Measurements from ENCODE around the gene GLIPR2. TPM values are rescaled to one million over a fixed set of nuclear protein-coding genes. Genes with fewer than 3 reads are reported as not detected.
"Not testable (repeated sequence)": the region's sequence is repeated elsewhere in the genome, so short reads cannot be mapped to it uniquely, and the experiment has no call there.

Gene GLIPR2, protein sequence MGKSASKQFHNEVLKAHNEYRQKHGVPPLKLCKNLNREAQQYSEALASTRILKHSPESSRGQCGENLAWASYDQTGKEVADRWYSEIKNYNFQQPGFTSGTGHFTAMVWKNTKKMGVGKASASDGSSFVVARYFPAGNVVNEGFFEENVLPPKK
- polyA plus RNA-seq (2012; ENCODE audit: insufficient read depth, insufficient read length, low read depth), result 15.8 TPM

DNA sequence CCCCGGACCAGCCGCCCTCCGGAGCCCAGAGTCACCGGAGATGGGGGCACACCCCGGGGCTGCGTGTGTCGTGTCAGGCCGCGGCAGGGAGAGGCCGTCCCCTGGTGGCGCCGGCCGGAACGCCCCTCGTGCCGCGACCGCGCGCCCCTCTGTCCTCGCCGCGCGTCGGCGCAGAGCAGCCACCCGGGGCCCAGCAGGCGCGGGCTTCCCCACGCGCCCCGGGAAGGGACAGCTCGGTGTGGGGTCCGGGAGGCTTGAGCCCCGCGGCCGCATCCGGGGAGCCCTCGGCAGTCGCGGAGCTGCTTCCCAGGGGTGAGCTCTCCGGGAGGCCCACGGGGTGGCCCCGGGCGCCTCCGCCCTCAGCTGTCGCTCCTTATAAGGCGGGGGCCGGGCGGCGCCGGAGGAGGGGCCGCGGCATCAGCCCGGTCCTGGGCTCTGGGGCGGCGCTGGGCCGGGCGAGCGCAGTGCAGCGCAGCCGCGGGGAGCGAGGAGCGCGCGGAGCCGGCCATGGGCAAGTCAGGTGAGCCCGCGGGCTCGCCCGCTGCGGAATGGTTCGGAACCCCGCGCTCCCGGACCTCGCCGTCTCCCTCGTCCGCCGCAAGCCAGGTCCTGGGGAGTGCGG, at the start of gene GLIPR2:
TSS of gene GLIPR2 (plus strand) at position 462 of the 622 bp plus-strand sequence. CDS start at position 508, 46 bp downstream.
- Histone ChIP-seq H3K36me3 (no peaks in the 10 kb centered on the region), H3K9me3 (no peaks in the 10 kb centered on the region), H3K4me3 (ENCODE audit: low read depth, low read length) (peak within 1 kb of the TSS; percentile 70), H3K27me3 (no peaks in the 10 kb centered on the region), H3K4me1 (no peaks in the 10 kb centered on the region; the same call in 1 of the 2 replicates)
- peak; percentile 87 for DNase-seq
- TF ChIP-seq, protein P1, sequence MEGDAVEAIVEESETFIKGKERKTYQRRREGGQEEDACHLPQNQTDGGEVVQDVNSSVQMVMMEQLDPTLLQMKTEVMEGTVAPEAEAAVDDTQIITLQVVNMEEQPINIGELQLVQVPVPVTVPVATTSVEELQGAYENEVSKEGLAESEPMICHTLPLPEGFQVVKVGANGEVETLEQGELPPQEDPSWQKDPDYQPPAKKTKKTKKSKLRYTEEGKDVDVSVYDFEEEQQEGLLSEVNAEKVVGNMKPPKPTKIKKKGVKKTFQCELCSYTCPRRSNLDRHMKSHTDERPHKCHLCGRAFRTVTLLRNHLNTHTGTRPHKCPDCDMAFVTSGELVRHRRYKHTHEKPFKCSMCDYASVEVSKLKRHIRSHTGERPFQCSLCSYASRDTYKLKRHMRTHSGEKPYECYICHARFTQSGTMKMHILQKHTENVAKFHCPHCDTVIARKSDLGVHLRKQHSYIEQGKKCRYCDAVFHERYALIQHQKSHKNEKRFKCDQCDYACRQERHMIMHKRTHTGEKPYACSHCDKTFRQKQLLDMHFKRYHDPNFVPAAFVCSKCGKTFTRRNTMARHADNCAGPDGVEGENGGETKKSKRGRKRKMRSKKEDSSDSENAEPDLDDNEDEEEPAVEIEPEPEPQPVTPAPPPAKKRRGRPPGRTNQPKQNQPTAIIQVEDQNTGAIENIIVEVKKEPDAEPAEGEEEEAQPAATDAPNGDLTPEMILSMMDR (IDR thresholded peaks at IDR 0.05; ENCODE audit: low read depth, low read length), result peak; percentile 17; the same call in 1 of the 2 replicates

DNA sequence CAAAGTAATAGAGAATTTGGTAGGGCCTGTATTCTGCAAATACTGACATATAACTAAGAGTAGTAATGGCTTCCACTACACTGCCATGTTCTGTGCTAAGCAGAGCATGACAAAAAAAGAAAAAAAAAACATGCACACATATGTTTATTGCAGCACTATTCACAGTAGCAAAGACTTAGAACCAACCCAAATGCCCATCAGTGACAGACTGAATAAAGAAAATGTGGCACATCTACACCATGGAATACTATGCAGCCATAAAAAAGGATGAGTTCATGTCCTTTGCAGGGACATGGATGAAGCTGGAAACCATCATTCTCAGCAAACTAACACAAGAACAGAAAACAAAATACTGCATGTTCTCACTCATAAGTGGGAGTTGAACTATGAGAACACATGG, 49.5 kb upstream of the GLIPR2 start:
- H3K4me3 ChIP-seq (ENCODE audit: low read depth, low read length); H3K9me3 ChIP-seq; DNase-seq; H3K4me1 ChIP-seq; H3K36me3 ChIP-seq; H3K27me3 ChIP-seq: not testable (repeated sequence)

DNA sequence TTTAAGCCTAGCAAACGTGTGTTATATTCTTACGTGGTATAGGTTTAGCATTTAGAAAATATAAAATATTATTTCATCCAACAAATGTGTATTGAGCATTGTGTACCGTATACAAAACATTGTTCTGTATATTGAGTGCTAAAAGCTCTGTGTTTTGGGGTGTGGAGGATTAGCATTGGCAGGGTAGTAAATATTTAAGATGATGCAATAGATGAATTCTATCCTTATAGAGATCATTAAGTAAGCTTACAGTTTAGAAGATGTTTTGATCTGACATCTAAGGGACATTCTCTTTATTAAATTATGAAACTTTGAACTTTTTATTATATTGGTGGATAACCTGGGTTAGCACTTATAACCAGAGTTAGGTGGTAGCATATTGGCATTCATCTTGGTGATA, 48.5 kb upstream of the GLIPR2 start:
- no peak for DNase-seq
- Histone ChIP-seq H3K4me1 (no peaks in the 10 kb centered on the region), H3K4me3 (ENCODE audit: low read depth, low read length) (no peak overlapping the region), H3K36me3 (peaks cover 3% of the 10 kb centered on the region), H3K9me3 (no peaks in the 10 kb centered on the region; the same call in 1 of the 2 replicates), H3K27me3 (no peaks in the 10 kb centered on the region)
- TF ChIP-seq, protein P1 (IDR thresholded peaks at IDR 0.05; ENCODE audit: low read depth, low read length), result no peak

DNA sequence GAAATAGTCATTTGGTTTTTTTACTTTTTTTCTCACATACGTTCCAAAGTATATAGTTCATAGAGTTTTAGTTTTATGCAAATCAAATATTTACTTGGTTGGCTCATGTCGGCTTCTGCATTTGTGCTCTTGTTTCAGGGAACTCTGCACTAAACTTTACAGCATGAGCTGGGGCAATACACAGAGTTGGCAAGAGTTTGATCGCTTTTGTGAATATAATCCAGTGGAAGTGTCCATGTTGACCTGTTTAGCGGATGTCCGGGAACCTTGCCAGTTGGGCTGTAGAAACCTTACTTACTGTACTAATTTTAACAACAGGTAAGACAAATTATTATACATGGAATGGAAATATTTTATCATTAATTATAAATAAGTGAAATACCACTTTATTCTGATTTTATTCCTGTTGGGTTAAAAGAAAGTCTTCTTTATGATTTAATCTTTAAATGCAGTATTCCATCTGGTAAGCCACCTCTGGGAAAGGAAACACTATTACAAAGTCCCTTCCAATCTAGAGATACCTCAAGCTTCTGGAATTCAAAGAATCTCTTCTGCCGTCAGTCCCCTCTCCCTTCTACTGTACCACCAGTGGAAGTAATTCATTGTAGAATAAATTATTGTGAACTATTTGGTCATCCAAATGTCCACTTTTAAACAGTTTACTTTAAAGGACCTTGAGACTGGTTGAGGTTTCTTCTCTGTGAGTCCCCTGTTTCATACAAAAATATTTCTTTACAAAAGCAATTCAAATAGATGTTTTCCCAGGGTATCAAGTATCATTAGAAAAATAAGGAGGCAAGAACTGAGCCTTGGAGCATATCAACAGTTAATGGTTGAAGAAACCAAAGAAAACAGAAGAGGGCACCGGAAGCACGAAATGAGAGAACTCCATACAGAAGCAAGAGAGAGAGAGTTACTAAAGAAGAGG, 45.2 kb upstream of the GLIPR2 start:
- DNase-seq, result no peak
- H3K9me3 ChIP-seq, result no peaks in the 10 kb centered on the region; the same call in 1 of the 2 replicates

DNA sequence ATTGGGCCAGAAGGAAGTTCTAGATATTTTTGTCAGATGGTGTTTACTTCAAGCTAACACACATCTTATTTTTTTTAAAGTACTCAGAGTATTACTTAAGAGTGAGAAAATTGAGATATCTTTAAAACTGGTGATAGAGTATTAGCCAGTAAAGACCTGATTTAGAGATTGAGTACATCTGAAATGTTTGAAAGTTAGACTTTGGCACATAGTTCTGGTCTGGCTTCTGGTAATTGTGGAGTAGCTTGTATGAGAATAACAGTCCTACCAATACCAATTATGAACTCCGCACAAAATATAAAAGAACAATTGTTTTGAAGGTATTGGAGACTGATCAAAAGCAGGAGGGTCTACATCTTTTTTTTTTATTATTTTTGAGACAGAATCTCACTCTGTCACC, 44.5 kb upstream of the GLIPR2 start:
- no peaks in the 10 kb centered on the region; the same call in 1 of the 2 replicates for H3K9me3 ChIP-seq
- H3K4me1 ChIP-seq, result no peaks in the 10 kb centered on the region
- H3K36me3 ChIP-seq, result no peaks in the 10 kb centered on the region
- H3K27me3 ChIP-seq, result no peaks in the 10 kb centered on the region
- DNase-seq, result no peak
- no peak overlapping the region for H3K4me3 ChIP-seq (ENCODE audit: low read depth, low read length)
- TF ChIP-seq, protein P1 (IDR thresholded peaks at IDR 0.05; ENCODE audit: low read depth, low read length), result no peak

More for the DNA sequence above, 45.2 kb upstream of the GLIPR2 start:
- Histone ChIP-seq H3K27me3 (no peaks in the 10 kb centered on the region), H3K36me3 (0 out of 2 replicates have a peak, but pooled peaks cover 3% of the 10 kb centered on the region), H3K4me3 (ENCODE audit: low read depth, low read length) (no peak overlapping the region), H3K4me1 (no peaks in the 10 kb centered on the region)
- TF ChIP-seq, protein P1 (IDR thresholded peaks at IDR 0.05; ENCODE audit: low read depth, low read length), result no peak

DNA sequence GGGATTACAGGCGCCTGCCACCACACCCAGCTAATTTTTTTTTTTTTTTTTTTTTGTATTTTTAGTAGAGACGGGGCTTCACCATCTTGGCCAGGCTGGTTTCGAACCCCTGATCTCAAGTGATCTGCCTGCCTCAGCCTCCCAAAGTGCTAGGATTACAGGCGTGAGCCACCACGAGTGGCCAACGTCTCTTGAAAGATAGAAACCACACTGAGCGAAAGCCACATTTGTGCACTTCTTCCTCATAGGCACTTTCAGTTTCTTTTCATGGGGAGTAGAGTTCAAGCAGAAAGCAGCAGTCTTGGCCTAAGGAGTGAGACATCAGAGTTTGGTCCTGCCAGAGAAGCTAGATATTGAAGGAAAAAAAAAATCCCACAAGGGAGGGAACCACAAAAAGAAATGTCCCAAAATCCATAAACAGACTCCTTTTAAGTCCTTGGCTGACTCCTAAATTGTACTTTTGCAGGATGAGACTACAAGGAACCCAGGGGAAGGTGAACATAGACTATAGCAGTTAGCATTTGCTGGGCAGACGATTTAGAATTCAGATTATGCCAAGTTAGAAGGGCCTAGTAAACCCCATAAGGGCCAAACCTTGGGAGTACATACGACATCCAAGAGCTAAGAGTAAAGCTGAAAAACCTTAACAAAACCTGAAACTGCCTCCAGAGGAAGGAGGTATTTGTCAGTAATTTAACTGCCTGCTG, 43.9 kb upstream of the GLIPR2 start:
- H3K4me1 ChIP-seq, result no peaks in the 10 kb centered on the region
- TF ChIP-seq, protein P1 (IDR thresholded peaks at IDR 0.05; ENCODE audit: low read depth, low read length), result no peak
- H3K9me3 ChIP-seq, result no peaks in the 10 kb centered on the region; the same call in 1 of the 2 replicates
- no peaks in the 10 kb centered on the region for H3K36me3 ChIP-seq
- no peak overlapping the region for H3K4me3 ChIP-seq (ENCODE audit: low read depth, low read length)
- H3K27me3 ChIP-seq, result no peaks in the 10 kb centered on the region
- no peak for DNase-seq

Data from BE2C (cell line).